Activated CD4-positive, alpha-beta memory T cell treated with anti-CD3 and anti-CD28 coated beads for 36 hours (primary cell): ENCODE data around the gene SPDYE5. TPM values are rescaled to one million over a fixed set of nuclear protein-coding genes. Genes with fewer than 3 reads are reported as not detected.
"Not testable (repeated sequence)": the region's sequence is repeated elsewhere in the genome, so short reads cannot be mapped to it uniquely, and the experiment has no call there.

Experiments
- CTCF ChIA-PET: fragments of 350-600 bp; sonication (Branson Sonifier 250); formaldehyde crosslinking; loops from one replicate; lab custom pipeline; 2021; ENCODE audit warnings: antibody characterized with exemption, inconsistent platforms; lab: Charles Lee
- POLR2A ChIA-PET: fragments of 350-600 bp; sonication (Branson Sonifier 250); formaldehyde crosslinking; loops from one replicate; lab custom pipeline; 2021; ENCODE audit warnings: antibody characterized with exemption; lab: Charles Lee
- DNase-seq: peaks from one replicate; pipeline ENCODE4 v3.0.0-alpha.2; 2020
- H3K27ac Mint-ChIP-seq: one replicate; pipeline ENCODE4 v1.8.0; 2021; ENCODE audit warnings: mixed read lengths
- H3K27me3 Mint-ChIP-seq: one replicate; pipeline ENCODE4 v1.8.0; 2021; ENCODE audit warnings: mixed read lengths
- H3K36me3 Mint-ChIP-seq: one replicate; pipeline ENCODE4 v1.8.0; 2021; ENCODE audit warnings: mixed read lengths
- H3K4me1 Mint-ChIP-seq: one replicate; pipeline ENCODE4 v1.8.0; 2021; ENCODE audit warnings: low read depth, mixed read lengths
- H3K4me3 Mint-ChIP-seq: one replicate; pipeline ENCODE4 v1.8.0; 2021; ENCODE audit warnings: mild to moderate bottlenecking, mixed read lengths
- H3K9me3 Mint-ChIP-seq: one replicate; pipeline ENCODE4 v1.8.0; 2021; ENCODE audit warnings: mixed read lengths
- intact Hi-C: fragments of 100-400 bp; cut with micrococcal nuclease; formaldehyde crosslinking; loops from one replicate; pipeline ENCODE4 v1.15.1; 2023
- total RNA-seq, 2 experiments: library from RNA; stranded (reverse); gene quantifications; one replicate each; pipeline ENCODE4 v1.2.3, GENCODE V29; 2021

Gene SPDYE5, protein sequence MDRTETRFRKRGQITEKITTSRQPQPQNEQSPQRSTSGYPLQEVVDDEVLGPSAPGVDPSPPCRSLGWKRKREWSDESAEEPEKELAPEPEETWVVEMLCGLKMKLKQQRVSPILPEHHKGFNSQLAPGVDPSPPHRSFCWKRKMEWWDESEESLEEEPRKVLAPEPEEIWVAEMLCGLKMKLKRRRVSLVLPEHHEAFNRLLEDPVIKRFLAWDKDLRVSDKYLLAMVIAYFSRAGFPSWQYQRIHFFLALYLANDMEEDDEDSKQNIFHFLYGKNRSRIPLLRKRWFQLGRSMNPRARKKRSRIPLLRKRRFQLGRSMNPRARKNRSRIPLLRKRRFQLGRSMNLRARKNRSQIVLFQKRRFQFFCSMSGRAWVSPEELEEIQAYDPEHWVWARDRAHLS
- not detected for total RNA-seq

DNA sequence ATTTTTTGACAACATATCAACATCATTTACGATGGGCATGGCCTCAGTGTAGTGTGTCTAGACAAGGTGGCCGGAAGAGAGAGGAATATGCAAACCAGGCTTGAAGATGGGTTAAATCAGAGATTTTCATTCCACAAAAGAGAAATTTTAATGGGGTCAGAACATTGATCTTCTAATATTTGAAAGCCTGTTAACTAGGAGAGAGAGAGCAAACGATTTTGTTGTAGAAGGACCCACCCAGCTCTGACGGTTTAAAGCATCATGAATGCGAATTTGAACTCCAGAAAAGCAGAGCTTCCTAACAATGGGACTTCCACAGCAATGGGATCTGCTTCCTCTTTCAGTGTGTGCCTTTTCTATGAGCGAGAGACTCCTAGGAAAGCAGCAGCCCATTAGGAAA is at the start of gene SPDYE5:
Gene SPDYE5 (plus strand): TSS at position 301 of the 400 bp plus-strand sequence. CDS start 1,728 bp downstream, outside the sequence.
- POLR2A ChIA-PET, H3K27me3 Mint-ChIP-seq, H3K27ac Mint-ChIP-seq, intact Hi-C loops, H3K36me3 Mint-ChIP-seq, H3K4me1 Mint-ChIP-seq, H3K9me3 Mint-ChIP-seq, H3K4me3 Mint-ChIP-seq, DNase-seq, CTCF ChIA-PET: not testable (repeated sequence)

- H3K4me3 Mint-ChIP-seq: peak overlapping the region; percentile 89
- H3K27me3 Mint-ChIP-seq, POLR2A ChIA-PET, H3K4me1 Mint-ChIP-seq, H3K9me3 Mint-ChIP-seq, CTCF ChIA-PET, intact Hi-C loops: not testable (repeated sequence)
- H3K36me3 Mint-ChIP-seq: peaks cover 23% of the 10 kb centered on the region
- DNase-seq: peak; percentile 47
- H3K27ac Mint-ChIP-seq: peak overlapping the region; percentile 90
Observed at GRCh38 chr7:75442465-75443111, 49.5 kb upstream of the SPDYE5 start.

DNA sequence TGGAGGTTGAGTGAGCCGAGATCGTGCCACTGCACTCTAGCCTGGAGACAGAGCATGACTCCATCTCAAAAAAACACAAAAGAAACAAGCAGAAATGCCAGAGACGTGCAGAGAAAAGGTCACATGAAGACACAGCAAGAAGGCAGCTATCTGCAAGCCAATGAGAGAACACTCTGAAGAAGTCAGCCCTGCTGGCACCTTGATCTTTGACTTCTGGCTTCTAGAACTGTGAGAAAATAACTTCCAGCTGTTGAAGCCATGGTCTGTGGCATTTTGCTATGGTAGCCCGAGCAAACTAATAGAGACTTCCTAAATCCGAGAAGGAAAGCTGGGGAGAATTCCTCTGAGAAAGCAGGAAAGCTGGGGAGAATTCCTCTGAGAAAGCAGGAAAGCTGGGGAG is 42.2 kb upstream of the SPDYE5 start:
- H3K9me3 Mint-ChIP-seq, intact Hi-C loops, H3K4me1 Mint-ChIP-seq, H3K27me3 Mint-ChIP-seq, H3K27ac Mint-ChIP-seq, DNase-seq, POLR2A ChIA-PET, H3K4me3 Mint-ChIP-seq, H3K36me3 Mint-ChIP-seq, CTCF ChIA-PET: not testable (repeated sequence)

- DNase-seq, H3K4me1 Mint-ChIP-seq, POLR2A ChIA-PET, H3K9me3 Mint-ChIP-seq, H3K4me3 Mint-ChIP-seq, intact Hi-C loops, H3K27ac Mint-ChIP-seq, H3K36me3 Mint-ChIP-seq, H3K27me3 Mint-ChIP-seq, CTCF ChIA-PET: not testable (repeated sequence)
Observed at GRCh38 chr7:75452494-75452955, 39.6 kb upstream of the SPDYE5 start.

- H3K9me3 Mint-ChIP-seq, H3K4me3 Mint-ChIP-seq, H3K36me3 Mint-ChIP-seq, H3K27ac Mint-ChIP-seq, CTCF ChIA-PET, H3K27me3 Mint-ChIP-seq, DNase-seq, POLR2A ChIA-PET, intact Hi-C loops, H3K4me1 Mint-ChIP-seq: not testable (repeated sequence)
Observed at GRCh38 chr7:75456403-75456802, 35.7 kb upstream of the SPDYE5 start.

DNA sequence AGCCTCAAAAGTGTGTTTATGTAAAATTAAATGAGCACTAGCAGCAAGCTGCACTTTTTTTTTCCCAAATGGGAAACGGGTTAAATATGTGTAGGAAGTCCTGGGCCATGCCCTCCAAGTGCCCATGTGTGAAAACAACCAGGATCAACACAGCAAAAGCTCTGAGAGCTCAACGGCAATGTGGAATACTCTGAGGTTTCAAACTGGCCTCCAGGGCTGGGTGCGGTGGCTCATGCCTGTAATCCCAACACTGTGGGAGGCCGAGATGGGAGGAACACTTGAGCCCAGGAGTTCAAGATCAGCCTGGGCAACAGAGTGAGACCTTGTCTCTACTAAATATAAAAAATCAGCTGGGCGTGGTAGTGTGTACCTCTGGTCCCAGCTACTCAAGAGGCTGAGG is 34.1 kb upstream of the SPDYE5 start:
- H3K4me1 Mint-ChIP-seq: peaks cover 11% of the 10 kb centered on the region
- H3K27me3 Mint-ChIP-seq, H3K27ac Mint-ChIP-seq, H3K4me3 Mint-ChIP-seq, CTCF ChIA-PET, H3K36me3 Mint-ChIP-seq, H3K9me3 Mint-ChIP-seq, intact Hi-C loops, POLR2A ChIA-PET, DNase-seq: not testable (repeated sequence)

GRCh38 chr7:75460541-75460940 is 31.6 kb upstream of the SPDYE5 start:
- H3K9me3 Mint-ChIP-seq, intact Hi-C loops, H3K4me3 Mint-ChIP-seq, CTCF ChIA-PET, H3K27me3 Mint-ChIP-seq, POLR2A ChIA-PET, DNase-seq, H3K27ac Mint-ChIP-seq, H3K36me3 Mint-ChIP-seq: not testable (repeated sequence)
- peaks cover 11% of the 10 kb centered on the region for H3K4me1 Mint-ChIP-seq

GRCh38 chr7:75470166-75470565 is 22.0 kb upstream of the SPDYE5 start:
- H3K27me3 Mint-ChIP-seq, intact Hi-C loops, H3K27ac Mint-ChIP-seq, H3K4me3 Mint-ChIP-seq, DNase-seq, H3K4me1 Mint-ChIP-seq, CTCF ChIA-PET, H3K9me3 Mint-ChIP-seq, POLR2A ChIA-PET: not testable (repeated sequence)
- peaks cover 22% of the 10 kb centered on the region for H3K36me3 Mint-ChIP-seq

GRCh38 chr7:75477457-75477856 is 14.7 kb upstream of the SPDYE5 start:
- H3K36me3 Mint-ChIP-seq, CTCF ChIA-PET, H3K27me3 Mint-ChIP-seq: not testable (repeated sequence)

DNA sequence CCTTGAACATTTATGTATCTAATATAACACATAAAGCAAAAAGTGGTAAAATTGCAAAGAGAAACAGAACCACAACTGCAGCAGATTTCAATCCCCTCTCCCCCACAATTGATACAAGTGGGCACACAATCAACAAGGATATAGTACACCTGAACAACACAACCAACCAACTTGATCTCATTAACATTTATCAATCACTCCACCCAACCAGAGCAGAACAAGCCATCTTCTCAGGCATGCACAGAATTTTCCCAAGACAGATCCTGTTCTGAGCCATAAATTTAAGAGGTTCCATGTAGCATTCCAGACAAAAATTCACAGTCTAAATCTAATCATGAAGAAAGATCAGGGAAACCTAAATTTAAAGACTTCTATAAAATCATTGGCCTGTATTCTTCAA is 11.8 kb upstream of the SPDYE5 start:
- H3K36me3 Mint-ChIP-seq, CTCF ChIA-PET, H3K9me3 Mint-ChIP-seq, H3K27me3 Mint-ChIP-seq, H3K4me3 Mint-ChIP-seq, intact Hi-C loops, H3K27ac Mint-ChIP-seq, DNase-seq, POLR2A ChIA-PET: not testable (repeated sequence)
- peaks cover 12% of the 10 kb centered on the region for H3K4me1 Mint-ChIP-seq

More at GRCh38 chr7:75477457-75477856, 14.7 kb upstream of the SPDYE5 start:
- DNase-seq, H3K4me3 Mint-ChIP-seq, H3K27ac Mint-ChIP-seq, H3K9me3 Mint-ChIP-seq, intact Hi-C loops, POLR2A ChIA-PET, H3K4me1 Mint-ChIP-seq: not testable (repeated sequence)

DNA sequence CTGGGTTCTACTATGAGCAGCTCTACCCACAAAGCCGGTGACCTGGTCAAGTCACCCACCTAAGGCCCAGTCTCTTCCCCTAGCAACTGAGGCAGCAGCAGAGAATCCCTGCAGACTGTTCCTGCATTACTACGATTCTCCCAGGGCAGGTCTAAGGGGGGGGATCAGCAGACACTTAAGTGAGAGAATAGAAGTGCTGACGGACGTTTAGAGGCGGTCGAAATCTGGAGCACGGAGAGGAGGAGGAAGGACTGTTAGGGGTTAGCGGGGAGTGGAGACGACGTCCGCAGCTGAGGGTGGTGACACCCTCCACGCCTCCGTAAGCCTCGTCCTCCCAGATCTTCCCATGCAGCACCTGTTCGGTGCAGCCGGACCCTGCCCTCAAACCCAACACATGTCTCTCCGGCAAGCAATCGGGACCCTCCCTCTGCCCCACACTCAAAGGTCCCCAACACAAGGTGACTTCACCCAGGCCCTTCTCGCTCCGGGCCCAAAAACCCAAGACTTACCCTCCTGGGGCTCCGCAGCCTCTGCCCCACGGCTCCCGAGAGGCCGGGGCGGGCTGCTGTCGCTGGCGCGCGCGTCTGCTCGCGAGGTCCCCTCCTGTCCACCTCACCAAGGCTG is 6.7 kb upstream of the SPDYE5 start:
- peak overlapping the region; percentile 86 for H3K27ac Mint-ChIP-seq
- intact Hi-C loops, H3K27me3 Mint-ChIP-seq, POLR2A ChIA-PET, H3K36me3 Mint-ChIP-seq, H3K9me3 Mint-ChIP-seq, H3K4me1 Mint-ChIP-seq, CTCF ChIA-PET: not testable (repeated sequence)
- H3K4me3 Mint-ChIP-seq: peak overlapping the region; percentile 92
- DNase-seq: peak; percentile 20

- peak within 1 kb of the TSS; percentile 86 for H3K27ac Mint-ChIP-seq
- H3K4me3 Mint-ChIP-seq: peak within 1 kb of the TSS; percentile 92
- H3K4me1 Mint-ChIP-seq, H3K9me3 Mint-ChIP-seq, POLR2A ChIA-PET, H3K27me3 Mint-ChIP-seq, CTCF ChIA-PET, intact Hi-C loops, H3K36me3 Mint-ChIP-seq: not testable (repeated sequence)
- DNase-seq: peak; percentile 93
Observed at GRCh38 chr7:75485979-75486643, 6.0 kb upstream of the SPDYE5 start, which contains the start of gene POM121C. POM121C (minus strand) TSS chr7:75486299; CDS start chr7:75441496, 44,803 bp downstream.
